Mammary epithelial cell (primary cell): Measurements from ENCODE around the gene IDI1.

Source experiments
- CTCF ChIP-seq, 2 donors: IDR thresholded peaks in 1 of 2; conservative IDR thresholded peaks in 1 of 2; 2 replicates each; pipeline ENCODE4 v1.5.1; 2011 to 2012; ENCODE audit warnings: inconsistent platforms in 2 of 2, low read length in 2 of 2, mild to moderate bottlenecking in 2 of 2, control low read depth in 1 of 2, low read depth in 1 of 2; ENCODE audit not compliant: insufficient read depth in 1 of 2; ENCODE audit errors: extremely low read depth in 1 of 2
- EZH2 ChIP-seq: IDR thresholded peaks from 2 replicates; pipeline ENCODE4 v1.6.1; 2012; ENCODE audit warnings: low read length, inconsistent platforms, borderline replicate concordance

GRCh38 chr10:990808-991207 lies 58.1 kb downstream of the IDI1 start:
- TF ChIP-seq CTCF (conservative IDR thresholded peaks at IDR 0.05 in 1 of 2, IDR thresholded peaks at IDR 0.05 in 1 of 2; ENCODE audit: extremely low read depth in 1 of 2, insufficient read depth in 1 of 2, low read depth in 1 of 2, low read length in 2 of 2) = no peak
- TF ChIP-seq EZH2 = no peak
